ENCODE results near the gene TBC1D30.
"Not testable (repeated sequence)": the region's sequence is repeated elsewhere in the genome, so short reads cannot be mapped to it uniquely, and the experiment has no call there.

Gene TBC1D30

GRCh38 chr12:64806593-64807460 is 17.6 kb upstream of the TBC1D30 start:
- DNase-seq: no peak

- DNase-seq: no peak
These were observed 16.3 kb upstream of the TBC1D30 start for GRCh38 chr12:64808110-64808509.

- DNase-seq: no peak
These were observed 13.6 kb upstream of the TBC1D30 start for GRCh38 chr12:64810831-64811230.

- no peak for DNase-seq
These were observed 10.7 kb upstream of the TBC1D30 start for GRCh38 chr12:64813723-64814122.

GRCh38 chr12:64814432-64814831 is 10.0 kb upstream of the TBC1D30 start:
- no peak for DNase-seq

- DNase-seq: no peak
These were observed 4.5 kb upstream of the TBC1D30 start for GRCh38 chr12:64819816-64820402.

GRCh38 chr12:64820593-64820992 is 3.9 kb upstream of the TBC1D30 start:
- no peak for DNase-seq

GRCh38 chr12:64821116-64821630 is 3.3 kb upstream of the TBC1D30 start:
- no peak for DNase-seq

GRCh38 chr12:64824130-64824499 is 332 bp upstream of the TBC1D30 start:
- DNase-seq: no peak

- no peak for DNase-seq
These were observed 935 bp downstream of the TBC1D30 start for GRCh38 chr12:64825143-64826021.

GRCh38 chr12:64826234-64826633 is 1.8 kb downstream of the TBC1D30 start:
- DNase-seq: no peak

GRCh38 chr12:64828713-64829112 is 4.3 kb downstream of the TBC1D30 start:
- no peak for DNase-seq

- DNase-seq: no peak
These were observed 9.5 kb downstream of the TBC1D30 start for GRCh38 chr12:64833928-64834327.

GRCh38 chr12:64835901-64836300 is 11.5 kb downstream of the TBC1D30 start:
- no peak for DNase-seq

- DNase-seq: no peak
These were observed 12.4 kb downstream of the TBC1D30 start for GRCh38 chr12:64836856-64837255.

GRCh38 chr12:64837427-64837826 is 13.0 kb downstream of the TBC1D30 start:
- no peak for DNase-seq

- DNase-seq: no peak
These were observed 15.7 kb downstream of the TBC1D30 start for GRCh38 chr12:64840119-64840518.

GRCh38 chr12:64840949-64841717 is 16.7 kb downstream of the TBC1D30 start:
- DNase-seq: no peak

GRCh38 chr12:64848409-64848808 is 24.0 kb downstream of the TBC1D30 start:
- DNase-seq: not testable (repeated sequence)

GRCh38 chr12:64858882-64859605 is 34.6 kb downstream of the TBC1D30 start:
- no peak for DNase-seq

- no peak for DNase-seq
These were observed 36.1 kb downstream of the TBC1D30 start for GRCh38 chr12:64860446-64860998.
